ENCODE data around the gene TMEM101.

DNA sequence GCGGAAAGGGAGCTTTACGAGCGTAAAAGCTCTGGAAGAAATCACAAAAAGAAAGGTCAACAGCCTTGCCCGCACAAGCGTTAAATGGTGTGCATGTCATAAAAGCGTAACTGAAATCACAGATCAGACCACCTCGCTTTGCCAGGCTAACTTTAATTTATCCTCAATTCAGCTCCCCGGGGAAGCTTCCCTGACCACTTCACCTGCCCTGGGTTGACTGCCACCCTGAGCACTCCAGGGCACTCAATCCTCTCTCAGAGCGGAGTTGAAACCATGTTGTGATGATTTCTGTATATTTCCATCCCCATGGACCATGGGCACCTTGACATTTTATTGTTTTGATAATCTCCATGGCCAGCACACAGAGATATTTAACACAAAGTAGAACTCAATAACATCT, 26.5 kb downstream of the TMEM101 start:
- TF ChIP-seq POLR2A (IDR thresholded peaks at IDR 0.05; ENCODE audit: low read length): no peak
- no peak for TF ChIP-seq GATA1 (IDR thresholded peaks at IDR 0.05; ENCODE audit: low read depth, low read length)

Measured in erythroblast (primary cell).